Stimulated activated CD4-positive, alpha-beta T cell treated with anti-CD3 and anti-CD28 coated beads, Interleukin-4, amount 100 ng/mL, for 1 hour (primary cell): ENCODE measurements around the gene URB1.

Experiments used
- DNase-seq: peaks from one replicate; pipeline ENCODE4 v3.0.0-alpha.2; 2020

The URB1 gene

DNA sequence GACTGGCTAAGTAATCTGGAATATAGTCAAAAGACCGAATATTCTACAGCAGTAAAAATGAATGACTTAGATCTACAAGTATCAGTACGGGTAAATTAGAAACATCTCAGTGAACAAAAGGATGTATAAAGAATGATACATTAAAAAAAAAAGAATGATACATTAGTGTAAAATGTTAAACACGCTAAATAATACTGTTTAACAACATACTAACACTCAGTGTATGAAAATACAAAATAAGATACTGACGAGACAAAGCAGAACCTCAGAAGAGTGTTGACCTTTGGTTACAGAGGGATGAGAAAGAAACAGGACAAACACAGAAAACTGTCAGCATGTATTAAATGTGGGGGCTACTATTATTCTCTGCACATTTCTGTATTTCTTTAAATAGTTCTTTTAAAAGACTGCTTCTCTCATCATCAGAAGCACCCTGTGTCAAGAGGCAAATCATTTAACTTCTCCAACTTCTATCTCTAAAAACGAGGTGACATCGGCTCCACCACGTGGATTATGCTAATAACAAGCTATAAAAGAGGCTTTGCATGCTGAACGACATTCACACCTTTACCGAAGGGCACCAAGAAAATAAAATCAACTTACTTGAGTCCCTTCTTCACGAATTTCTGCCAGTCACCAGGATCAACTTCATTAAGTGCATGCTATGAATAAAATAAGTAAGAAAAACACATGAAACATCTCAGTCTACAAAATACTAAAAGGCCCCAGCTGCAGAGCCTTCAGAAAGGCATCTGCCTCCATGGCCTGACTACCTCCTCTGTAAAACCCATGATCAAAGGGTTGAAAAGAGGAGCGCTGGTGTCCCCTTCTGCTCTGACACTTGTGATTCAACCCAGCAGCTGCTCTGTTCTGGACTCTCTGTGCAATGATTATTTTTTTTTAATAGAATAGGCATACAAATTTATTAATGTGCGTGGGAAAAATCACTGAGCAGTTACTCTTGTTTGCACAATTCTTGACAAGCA lies 51.7 kb downstream of the URB1 start:
- no peak for DNase-seq

DNA sequence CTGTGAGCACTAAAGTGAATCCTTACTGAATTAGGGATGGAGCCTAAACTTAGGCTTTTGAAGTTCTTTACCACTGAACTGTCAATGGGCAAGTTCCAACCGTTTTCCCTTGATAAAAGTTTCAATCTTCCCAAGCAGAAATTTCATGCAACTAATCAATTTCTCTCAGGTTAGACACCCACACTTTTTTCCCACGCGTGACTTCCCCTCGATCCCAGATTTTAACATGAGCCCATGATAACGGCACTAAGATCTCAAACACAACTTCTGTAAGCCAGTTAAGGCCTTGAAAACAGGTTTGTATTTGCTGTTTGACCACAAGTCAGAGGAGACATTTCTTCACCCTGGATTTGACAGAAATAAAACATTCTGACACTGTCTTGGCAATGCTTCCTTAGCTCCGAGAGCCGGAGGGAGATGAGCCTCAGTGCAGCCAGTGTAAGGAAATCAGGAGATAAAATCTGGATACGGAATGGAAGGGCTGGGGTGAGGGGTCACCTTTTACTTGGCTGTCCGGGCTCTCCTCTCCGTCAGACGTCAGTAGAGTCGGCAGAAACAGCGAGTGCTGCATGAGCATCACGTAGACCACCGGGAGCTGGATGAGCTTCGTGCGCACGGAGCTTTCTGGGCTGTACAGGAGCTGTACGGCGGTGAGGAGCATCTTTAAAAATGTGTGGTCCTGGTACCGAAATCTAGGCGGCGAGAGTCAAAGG lies 54.4 kb downstream of the URB1 start:
- no peak for DNase-seq

DNA sequence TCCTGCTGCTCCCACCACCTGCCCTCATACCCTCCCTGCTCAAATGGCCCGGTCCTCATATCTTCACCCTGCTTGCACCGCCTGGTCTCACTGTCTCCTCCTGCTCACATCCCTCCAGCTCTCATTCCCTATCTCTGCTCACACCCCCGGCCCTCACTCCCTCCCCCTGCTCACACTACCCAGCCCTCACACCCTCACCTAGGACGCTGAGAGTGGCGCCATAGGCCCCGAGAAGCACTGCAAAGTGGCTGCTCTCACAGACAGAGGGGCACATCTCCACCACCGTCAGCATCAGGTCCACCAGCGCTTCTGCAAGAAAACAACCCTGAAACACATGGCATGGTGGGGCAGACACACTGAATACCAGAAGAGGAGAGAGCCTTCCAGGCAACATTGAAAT lies 55.6 kb downstream of the URB1 start:
- no peak for DNase-seq

DNA sequence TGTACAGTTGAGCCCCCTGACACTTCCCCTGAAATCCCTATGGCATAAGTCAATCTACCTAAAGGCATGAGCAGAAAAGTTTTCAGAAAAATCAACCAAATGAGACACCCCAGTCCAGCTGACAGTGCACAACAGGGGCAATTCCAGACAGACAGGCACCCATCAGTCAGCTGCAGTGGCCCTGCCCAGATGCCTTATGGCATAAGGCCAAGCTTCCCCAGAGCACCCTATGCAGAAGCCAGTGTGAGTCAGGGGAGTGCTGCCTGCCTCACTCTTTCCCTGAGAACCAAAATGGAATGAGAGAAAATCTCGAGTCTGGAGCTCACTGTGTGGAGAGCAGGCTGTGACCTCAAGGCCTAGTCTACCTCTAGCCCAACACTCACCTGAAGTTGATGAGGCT lies 56.1 kb downstream of the URB1 start:
- DNase-seq = no peak

DNA sequence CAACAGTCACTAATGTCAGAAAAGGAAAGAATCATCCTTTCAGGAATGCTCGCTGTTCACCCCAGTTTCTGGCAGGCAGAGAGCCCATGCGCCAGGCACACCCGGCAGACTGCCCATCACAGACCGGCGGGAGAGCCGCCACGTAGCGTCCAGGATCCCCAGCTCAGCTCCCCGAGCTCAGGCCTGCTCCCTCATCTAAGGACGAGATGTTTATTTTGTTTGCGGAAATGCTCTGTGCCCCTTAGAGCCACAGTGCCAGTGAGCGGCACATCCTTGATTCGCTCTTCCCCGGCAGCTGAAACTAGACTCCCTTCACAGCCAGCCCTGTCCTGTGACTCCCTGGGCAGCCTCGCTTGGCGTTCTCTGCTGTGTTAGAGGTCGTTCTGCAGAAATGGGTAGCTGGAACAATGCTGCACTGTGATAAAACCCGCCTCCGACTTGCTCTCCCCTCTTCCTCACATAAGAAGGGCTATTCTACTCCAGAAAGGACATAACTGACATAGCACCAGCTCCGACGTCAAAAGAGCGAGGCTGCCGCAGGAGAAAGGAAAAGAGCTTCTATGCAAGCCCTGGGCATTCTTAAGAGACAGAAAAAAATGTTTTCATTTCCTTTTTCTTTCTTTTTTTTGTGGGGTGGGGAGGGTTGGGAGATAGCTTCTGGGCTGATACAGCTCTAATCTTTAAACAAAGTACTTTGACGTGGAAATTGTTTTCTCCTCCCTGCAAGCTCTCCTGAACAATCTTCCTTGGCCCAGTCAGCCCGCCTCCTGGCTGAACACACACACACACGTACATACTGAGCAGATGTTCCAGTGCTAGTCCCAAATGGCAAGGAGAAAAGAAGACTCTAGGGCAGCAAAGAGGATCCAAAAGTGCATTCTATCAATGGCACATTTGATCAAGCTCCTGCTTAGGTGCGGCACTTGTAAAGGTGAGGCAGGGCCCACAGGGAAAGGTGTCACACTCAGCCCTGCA lies 56.9 kb downstream of the URB1 start:
- no peak for DNase-seq

DNA sequence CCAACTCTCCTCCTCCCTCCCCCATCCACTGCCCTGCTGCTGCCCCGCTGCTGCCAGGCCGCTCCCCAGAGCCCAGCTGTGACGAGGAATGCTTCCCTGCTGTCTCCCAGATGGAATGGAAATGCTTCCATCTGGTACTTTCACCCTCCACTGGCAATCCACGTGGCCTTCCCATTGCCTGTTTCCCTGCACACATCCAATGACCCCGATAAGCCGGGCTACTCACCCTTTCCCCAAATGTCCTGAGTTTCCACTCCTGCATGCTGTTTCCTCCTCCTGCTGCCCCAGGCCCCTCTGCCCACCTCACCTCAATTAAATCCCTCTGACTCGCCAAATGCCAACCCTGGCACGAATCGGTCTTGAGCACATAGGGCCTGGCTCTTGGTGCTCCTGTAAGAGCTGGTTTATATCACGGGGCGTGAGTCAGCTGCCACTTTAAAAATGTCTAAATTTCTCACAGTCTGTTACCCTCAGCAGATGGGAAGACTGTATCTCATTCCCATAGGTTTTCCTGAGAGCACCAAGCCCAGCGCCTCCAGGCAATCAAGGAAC lies 57.8 kb downstream of the URB1 start:
- no peak for DNase-seq

DNA sequence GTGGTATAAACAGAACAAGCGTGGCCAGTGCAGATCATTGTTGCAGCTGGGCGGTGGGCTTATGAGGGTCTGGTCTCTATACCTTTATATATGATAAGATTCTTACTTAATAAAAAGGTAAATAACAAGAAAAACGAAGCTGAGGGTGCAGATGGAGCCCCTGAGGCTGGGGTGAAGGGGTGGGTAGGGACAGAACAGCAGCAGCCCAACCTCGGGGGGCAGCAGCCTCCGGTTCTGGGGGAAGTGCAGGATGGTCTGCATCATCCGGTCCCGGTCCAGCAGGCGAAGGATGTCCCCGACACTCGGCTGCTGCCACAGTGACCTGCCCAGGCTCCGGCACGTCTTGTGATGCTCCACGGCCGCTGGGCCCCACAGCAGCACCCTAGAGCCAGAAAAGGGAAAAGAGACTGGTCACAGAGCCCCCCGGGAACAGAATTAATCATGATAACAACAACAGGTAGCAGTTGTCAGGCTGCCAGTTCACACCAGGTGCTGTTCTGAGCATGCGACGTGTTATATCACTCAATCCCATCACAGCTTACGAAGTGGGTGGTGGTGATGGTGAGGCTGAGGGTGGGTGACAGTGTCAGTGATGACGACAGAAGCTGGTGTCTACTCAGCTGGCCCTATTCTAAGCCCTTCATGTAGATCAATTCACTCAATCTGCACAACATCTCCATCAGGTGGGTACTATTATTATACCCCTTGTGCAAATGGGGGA lies 58.7 kb downstream of the URB1 start:
- DNase-seq = no peak

DNA sequence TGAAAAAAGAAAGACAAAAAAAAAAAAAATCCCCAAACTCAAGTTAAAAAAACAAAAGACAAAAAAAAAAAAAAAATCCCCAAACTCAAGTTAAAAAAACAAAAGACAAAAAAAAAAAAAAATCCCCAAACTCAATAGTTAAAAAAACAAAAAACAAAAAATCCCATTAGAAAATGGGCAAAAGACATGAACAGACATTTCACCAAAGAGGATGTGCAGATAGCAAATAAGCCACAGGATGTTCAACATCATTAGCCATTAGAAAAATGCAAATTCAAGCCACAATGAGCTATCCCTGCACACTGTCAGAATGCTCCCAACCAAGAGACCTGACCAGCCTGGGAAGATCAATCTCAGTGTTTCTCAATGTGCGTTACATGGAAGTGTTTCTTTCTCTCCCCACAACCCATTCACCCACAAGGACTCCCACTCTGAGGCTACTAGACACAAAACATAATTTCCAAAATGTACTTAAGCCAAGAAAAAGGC lies 60.3 kb downstream of the URB1 start:
- DNase-seq = no peak

DNA sequence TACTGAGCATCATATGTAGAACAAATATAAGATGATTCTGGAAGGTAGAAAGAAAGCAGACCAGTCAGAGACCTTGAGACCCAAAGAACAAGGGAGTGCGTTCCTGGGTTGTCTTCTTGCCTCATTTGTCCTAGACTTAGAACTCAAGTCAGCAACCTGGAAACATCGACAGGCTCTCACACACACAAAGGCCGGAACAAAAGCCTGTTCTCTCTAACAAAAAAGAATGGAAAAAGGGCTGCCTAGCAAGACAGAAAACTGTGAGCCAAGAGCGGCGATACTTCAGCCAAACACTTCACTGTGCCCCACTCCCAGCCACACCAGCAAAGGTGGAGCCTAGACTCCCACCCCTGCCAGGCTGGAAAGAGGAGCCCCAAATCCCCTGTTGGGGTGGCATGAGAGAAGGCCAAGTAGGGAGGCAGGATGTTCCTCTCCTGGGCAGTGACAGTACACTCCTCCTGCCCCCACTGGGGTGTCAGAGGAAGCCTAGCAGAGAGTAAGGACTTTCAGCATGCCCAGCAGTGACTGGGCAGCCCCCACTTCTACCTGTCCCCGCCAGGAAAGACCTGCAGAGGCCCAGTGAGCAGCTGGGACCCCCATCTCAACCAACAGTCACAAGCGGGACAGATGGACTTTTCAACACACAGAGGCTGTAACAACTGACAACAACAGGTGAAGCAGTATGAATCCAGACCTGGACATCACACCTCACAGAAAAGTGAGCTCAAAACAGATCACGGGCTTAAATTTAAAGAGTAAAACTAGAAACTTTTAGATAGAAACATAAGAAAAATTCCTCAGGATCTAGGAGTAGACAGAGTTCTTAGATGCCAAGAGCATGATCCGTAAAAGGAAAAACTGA lies 61.1 kb downstream of the URB1 start:
- no peak for DNase-seq

DNA sequence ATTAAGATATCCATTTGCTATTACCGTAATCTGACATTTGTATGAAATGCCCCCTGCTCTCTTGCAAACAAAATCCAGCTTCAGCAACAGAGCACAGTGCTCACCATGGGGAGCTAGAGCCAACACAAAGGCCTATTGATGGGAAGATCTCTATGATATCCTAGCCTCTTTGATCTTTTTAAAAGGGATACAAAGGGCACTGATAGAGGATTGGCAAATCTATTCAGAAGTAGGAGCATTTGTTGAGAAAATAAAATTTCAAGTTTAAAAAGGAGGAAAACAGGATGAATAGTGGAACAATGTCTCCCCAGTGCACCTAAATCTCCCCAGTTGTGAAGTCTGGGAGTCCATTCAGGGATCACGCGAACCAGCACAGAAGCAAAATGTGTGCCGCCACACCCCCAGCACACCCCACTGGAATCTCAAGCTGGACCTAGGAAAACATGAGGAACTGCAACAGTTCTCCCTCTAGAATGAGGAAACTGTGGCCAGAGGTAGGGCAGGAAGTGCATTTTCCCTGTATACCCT lies 62.0 kb downstream of the URB1 start:
- no peak for DNase-seq

DNA sequence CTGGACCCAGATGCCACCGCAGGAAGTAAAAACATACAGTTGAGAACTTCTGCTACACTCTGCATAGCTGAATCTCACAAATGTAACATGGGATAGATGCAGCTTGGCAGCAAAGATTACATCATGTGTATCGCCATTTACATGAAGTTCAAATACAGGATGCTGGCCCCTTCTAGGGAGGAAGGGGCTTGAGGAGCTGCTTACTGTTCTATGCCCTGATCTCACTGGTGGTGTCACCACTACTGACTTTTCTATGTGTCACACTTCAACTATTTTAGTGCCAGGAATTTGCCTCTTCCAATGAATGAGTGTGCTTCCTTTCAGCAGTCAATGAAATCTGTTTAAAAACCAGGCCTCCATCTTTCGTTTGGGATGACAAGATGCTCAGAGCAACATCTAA lies 63.0 kb downstream of the URB1 start:
- DNase-seq = no peak

DNA sequence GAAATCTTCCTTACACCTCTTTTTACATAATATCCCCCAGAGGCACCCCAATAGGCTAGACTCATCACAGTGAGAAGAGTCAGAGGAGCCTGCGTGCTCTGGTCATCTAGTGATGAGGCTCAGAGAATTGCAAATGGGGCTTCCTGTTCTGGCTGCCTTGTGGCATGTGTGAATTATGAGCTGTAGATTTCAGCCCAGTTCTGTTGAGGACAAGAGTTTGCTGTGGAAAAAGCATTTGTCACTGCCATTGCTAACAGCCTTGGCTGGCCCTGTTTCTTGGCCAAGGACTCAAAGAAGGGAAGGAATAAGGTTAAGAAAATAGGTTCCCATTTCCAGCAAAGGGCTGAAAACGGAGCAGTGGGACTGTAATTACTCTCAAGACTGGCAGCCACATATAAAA lies 63.5 kb downstream of the URB1 start:
- DNase-seq = no peak

DNA sequence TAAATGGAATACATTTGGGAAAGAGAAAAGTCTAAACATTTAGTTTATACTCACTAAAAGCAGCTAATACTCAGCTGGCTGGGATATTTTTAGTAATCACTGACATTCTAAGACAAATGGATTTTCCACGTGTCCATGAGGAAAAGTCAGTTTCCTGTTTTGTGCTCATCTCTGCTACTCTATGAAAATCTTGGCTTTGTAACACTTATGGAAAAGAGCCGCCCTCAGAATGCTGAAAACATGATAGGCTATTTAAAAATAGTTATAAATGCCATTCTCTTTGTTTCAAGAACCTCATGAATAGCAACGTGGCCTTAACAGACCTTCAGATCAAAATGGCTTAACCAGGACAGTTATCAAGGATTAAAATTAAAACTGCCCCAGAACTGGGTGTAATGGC lies 64.2 kb downstream of the URB1 start:
- DNase-seq = no peak

DNA sequence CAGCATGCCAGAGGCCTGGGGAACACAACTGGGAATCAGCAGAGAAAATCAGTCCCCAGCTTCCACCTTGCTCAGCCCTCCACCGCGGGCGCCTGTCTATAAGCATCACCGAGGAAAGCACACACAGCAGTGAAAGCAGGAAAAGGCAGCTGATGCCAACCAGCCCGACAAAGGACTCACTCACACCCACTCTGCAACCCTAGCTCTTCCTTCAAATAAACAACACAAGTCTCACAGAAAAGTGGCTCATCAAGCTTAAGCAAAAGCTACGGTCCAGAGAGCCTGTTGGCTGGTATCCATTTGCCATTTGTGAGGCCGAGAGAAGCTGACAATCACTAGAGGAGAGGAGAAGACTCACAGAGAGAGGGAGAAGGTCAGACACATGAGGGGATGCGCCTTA lies 67.1 kb downstream of the URB1 start:
- no peak for DNase-seq

DNA sequence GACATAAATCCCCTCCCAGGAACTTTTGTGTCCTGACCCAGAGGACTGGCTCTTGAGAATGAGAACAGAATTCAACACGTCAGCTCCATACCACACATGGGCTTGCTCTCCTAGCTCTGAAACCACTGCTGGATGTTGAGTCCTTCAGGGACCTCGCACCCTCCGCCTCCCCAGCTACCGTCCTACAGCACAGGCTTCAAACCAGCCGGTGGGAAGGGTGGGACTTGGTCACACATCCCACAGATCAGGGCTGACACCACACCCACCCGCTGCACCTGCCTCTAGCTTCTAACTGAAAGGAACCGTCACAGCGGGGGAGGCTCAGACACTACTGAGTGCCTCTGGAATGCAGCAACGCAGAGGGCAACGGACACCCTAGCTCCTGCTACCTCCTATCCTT lies 70.1 kb downstream of the URB1 start:
- DNase-seq = no peak

DNA sequence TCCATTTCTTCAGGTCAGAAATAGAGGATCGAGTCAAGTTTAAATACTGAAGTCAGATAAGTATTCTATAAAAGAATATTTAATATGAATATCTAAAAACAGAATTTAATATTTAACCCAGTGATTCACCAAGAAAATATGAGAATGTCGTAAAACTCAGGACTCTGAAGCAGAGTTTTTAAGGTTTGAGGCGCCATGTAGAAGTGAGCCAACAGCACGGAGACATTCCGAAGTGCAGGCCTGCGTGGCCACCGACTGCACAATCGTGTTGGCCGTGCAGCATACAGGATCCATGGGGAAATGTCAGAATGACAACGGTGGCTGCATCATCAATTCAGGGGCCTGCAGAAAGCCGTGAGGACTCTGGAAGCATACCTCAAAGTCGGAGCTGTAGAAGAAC lies 70.7 kb downstream of the URB1 start:
- DNase-seq = no peak

DNA sequence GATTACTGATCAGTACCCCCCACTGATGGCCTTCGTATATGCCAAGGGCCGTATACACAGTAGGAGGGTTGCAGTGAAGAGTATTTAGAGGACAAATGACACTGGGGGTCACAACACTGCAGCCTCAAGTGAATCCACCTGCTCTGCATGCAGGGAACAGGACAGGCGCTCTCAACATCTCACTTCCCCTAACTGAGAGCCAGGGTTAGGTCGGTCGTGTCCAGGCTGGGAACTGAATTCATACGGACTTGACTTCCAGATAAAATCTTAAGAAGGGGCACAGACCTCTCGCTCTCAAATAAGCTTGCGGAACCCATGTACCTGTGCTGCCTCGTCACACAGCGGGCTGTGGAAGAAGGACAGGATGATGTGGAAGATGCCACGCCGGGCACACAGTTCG lies 71.3 kb downstream of the URB1 start:
- DNase-seq = no peak

DNA sequence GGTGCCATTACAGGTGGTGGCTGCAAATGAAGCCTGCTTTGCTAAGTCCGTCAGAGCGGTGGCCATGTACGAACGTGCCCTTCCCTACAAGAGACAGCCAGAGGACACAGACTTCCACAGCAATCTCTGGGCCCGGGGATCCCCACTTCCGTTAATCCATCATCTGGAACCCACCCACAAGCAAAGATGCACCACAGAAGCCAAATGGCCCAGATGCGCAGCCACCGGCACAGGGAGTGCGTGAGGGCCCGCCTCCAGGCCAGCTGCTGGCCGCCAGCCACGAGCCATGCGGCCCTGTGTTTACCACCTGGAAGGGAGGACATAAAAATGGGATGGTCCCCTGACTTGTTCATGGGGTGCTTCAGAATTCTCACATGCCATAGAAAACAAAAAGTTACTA lies 72.1 kb downstream of the URB1 start:
- DNase-seq = no peak

DNA sequence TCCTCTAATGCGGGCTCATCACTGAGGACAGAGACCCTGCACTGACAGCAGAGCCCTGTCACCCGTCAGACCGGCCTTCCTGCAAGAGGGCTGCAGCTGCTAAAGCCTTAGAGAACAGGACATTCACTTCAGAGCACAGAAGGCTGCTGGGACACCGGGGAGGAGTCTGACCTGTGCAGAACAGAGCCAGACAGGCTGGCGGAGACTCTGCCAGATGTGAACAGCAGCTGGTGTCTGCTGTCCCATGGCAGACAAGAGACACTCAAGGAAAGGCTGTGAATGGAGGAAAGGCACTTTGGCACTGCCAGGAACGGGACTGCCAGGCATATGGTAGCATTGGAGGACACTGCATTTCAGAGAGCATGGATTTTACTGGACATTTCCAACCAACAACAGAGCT lies 72.8 kb downstream of the URB1 start:
- no peak for DNase-seq

DNA sequence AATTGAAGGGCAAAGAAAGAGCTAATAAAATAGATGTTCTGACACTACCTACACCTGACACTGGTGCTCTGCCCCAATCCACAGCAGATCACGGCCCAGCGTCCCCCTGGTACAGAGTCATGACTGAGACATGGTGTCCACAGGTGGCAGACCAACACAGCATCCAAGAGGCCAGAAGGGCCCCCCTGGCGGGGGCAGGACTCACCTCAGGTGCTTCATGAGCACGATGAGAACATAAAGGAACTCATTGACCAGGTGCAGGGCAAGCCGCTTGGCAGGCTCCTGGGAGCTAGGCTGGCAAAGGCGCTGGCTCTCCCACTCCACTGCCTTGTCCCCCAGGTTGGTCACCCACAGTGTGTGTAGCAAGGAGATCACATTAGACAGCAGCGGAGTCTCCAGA lies 73.8 kb downstream of the URB1 start:
- no peak for DNase-seq

DNA sequence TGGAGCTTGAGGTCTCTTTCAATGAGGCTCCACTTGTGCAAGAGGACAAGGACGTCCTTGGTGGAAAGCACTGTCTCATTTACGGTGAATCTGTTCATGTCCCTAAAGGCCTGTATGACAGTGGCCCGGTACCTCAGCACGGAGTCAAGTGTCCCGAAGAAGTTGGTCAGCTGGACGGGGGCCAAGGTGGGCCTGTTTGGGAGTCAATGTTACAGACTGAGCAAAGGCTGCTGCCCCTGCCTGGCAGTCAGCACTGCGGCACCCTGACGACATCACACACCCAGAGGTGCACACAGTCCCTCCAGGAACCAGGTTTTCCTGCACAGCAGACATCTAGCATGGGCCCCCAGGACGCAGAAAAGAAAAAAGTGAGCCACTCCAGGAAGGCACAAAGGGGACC lies 75.1 kb downstream of the URB1 start:
- DNase-seq = no peak
